ENCODE results near the gene IFT25. TPM values are rescaled to one million over a fixed set of nuclear protein-coding genes. Genes with fewer than 3 reads are reported as not detected.

Gene IFT25
- total and polyA plus RNA-seq, 2 of the 13 experiments (the other 11 are each of a cell fraction or from before 2014, with no cell fraction given), result 19.7 to 48.0 TPM

- TF ChIP-seq ZNF770 (CRISPR knock-in tag; IDR thresholded peaks at IDR 0.05) (no peak), ZNF256 (CRISPR knock-in tag; conservative IDR thresholded peaks at IDR 0.05) (no peak), RBAK (CRISPR knock-in tag; IDR thresholded peaks at IDR 0.05) (no peak), XBP1 (CRISPR knock-in tag; IDR thresholded peaks at IDR 0.05) (no peak), POLR2AphosphoS5 (IDR thresholded peaks at IDR 0.05; ENCODE audit: low read depth, low read length) (peak; percentile 91), ZBTB14 (CRISPR knock-in tag; IDR thresholded peaks at IDR 0.05) (no peak), TARDBP (CRISPR knock-in tag; IDR thresholded peaks at IDR 0.05) (0 out of 2 replicates have a peak, but pooled peaks have one; percentile 32), ZNF3 (CRISPR knock-in tag; IDR thresholded peaks at IDR 0.05) (no peak), ZFP36 (IDR thresholded peaks at IDR 0.05; ENCODE audit: borderline replicate concordance, low read depth, low read length, partially characterized antibody) (no peak), IKZF1 (IDR thresholded peaks at IDR 0.05) (no peak), NFKB2 (CRISPR knock-in tag; IDR thresholded peaks at IDR 0.05; ENCODE audit: borderline replicate concordance) (peak; percentile 61; the same call in 1 of the 2 replicates), MTA1 (CRISPR knock-in tag; IDR thresholded peaks at IDR 0.05; ENCODE audit: borderline replicate concordance) (peak; percentile 71; the same call in 1 of the 2 replicates), ZNF839 (CRISPR knock-in tag; IDR thresholded peaks at IDR 0.05; ENCODE audit: borderline replicate concordance) (no peak), SMAD1 (CRISPR knock-in tag; IDR thresholded peaks at IDR 0.05; ENCODE audit: borderline replicate concordance, low read depth) (no peak), ZNF563 (CRISPR knock-in tag; IDR thresholded peaks at IDR 0.05) (no peak), HNF4A (CRISPR knock-in tag; IDR thresholded peaks at IDR 0.05) (peak; percentile 23; the same call in 1 of the 2 replicates), ZNF597 (CRISPR knock-in tag; IDR thresholded peaks at IDR 0.05) (no peak), DR1 (CRISPR knock-in tag; IDR thresholded peaks at IDR 0.05) (0 out of 2 replicates have a peak, but pooled peaks have one; percentile 31), TAF15 (IDR thresholded peaks at IDR 0.05; ENCODE audit: low read depth, low read length, poor library complexity, severe bottlenecking) (no peak), ZNF460 (CRISPR knock-in tag; IDR thresholded peaks at IDR 0.05; ENCODE audit: borderline replicate concordance) (no peak), PHF21A (CRISPR knock-in tag; IDR thresholded peaks at IDR 0.05) (peak; percentile 22; the same call in 1 of the 2 replicates), PHF8 (CRISPR knock-in tag; IDR thresholded peaks at IDR 0.05) (no peak), ZNF768 (CRISPR knock-in tag; IDR thresholded peaks at IDR 0.05) (0 out of 2 replicates have a peak, but pooled peaks have one; percentile 28), ZNF567 (CRISPR knock-in tag; IDR thresholded peaks at IDR 0.05; ENCODE audit: borderline replicate concordance) (no peak), SP5 (CRISPR knock-in tag; IDR thresholded peaks at IDR 0.05; ENCODE audit: borderline replicate concordance, low read depth) (peak; percentile 71), MLX (CRISPR knock-in tag; IDR thresholded peaks at IDR 0.05) (no peak)
Measured at GRCh38 chr1:53893999-53894636, 51.4 kb downstream of the IFT25 start, which contains the start of gene DIO1 (continued).

Data from HepG2 (cell line).